Measurements from ENCODE around the gene SEC61B.
"Not testable (repeated sequence)": the region's sequence is repeated elsewhere in the genome, so short reads cannot be mapped to it uniquely, and the experiment has no call there.

SEC61B gene

DNA sequence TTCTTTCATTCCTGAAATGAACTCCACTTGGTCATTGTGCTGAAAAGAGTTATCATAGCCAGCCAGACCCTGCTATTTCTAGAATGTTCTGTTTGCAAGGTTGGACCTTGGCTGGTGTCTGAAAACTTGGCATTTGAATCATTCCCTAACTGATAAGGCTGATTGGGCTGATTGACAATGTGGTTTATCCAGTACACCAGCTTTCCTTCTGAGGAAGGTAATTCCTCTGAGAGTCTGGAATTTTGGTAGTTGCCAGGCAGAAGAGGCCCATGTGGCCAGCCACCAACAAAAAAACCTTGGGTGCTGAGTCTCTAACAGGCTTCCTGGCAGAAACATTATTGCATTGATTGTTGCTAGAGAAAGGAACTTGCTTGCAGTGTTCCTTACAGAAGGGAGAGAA is 15.3 kb downstream of the SEC61B start:
- Histone ChIP-seq H3K9ac (ENCODE audit: low read length) (no peak overlapping the region; the same call in 1 of the 2 replicates), H3F3A (ENCODE audit: insufficient read depth) (peaks cover 60% of the 10 kb centered on the region), H3K4me3 (ENCODE audit: insufficient read depth, low read length, poor library complexity, severe bottlenecking) (no peak overlapping the region), H3K27ac (ENCODE audit: low read depth, low read length) (peak overlapping the region; percentile 99), H3K27me3 (ENCODE audit: low read length) (no peaks in the 10 kb centered on the region), H3K9me2 (replicated peaks; ENCODE audit: insufficient read depth, low read length) (no peaks in the 10 kb centered on the region), H3K9me3 (ENCODE audit: insufficient read depth, low read length) (peaks cover 14% of the 10 kb centered on the region; the same call in 1 of the 2 replicates), H3K4me2 (ENCODE audit: low read depth, low read length, poor library complexity, severe bottlenecking) (peak overlapping the region; percentile 53), H3K79me2 (ENCODE audit: insufficient read depth, low read length) (no peaks in the 10 kb centered on the region), H3K36me3 (ENCODE audit: low read length) (peaks cover 21% of the 10 kb centered on the region; the same call in 1 of the 2 replicates), H2AFZ (ENCODE audit: low read depth, low read length, severe bottlenecking) (no peak overlapping the region), H4K20me1 (ENCODE audit: low read depth, low read length) (no peaks in the 10 kb centered on the region)
- TF ChIP-seq EZH2phosphoT487 (conservative IDR thresholded peaks at IDR 0.05; ENCODE audit: low read length) = no peak
- TF ChIP-seq, protein P1, sequence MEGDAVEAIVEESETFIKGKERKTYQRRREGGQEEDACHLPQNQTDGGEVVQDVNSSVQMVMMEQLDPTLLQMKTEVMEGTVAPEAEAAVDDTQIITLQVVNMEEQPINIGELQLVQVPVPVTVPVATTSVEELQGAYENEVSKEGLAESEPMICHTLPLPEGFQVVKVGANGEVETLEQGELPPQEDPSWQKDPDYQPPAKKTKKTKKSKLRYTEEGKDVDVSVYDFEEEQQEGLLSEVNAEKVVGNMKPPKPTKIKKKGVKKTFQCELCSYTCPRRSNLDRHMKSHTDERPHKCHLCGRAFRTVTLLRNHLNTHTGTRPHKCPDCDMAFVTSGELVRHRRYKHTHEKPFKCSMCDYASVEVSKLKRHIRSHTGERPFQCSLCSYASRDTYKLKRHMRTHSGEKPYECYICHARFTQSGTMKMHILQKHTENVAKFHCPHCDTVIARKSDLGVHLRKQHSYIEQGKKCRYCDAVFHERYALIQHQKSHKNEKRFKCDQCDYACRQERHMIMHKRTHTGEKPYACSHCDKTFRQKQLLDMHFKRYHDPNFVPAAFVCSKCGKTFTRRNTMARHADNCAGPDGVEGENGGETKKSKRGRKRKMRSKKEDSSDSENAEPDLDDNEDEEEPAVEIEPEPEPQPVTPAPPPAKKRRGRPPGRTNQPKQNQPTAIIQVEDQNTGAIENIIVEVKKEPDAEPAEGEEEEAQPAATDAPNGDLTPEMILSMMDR (IDR thresholded peaks at IDR 0.05; ENCODE audit: insufficient read depth, low read length, poor library complexity, severe bottlenecking) = no peak

DNA sequence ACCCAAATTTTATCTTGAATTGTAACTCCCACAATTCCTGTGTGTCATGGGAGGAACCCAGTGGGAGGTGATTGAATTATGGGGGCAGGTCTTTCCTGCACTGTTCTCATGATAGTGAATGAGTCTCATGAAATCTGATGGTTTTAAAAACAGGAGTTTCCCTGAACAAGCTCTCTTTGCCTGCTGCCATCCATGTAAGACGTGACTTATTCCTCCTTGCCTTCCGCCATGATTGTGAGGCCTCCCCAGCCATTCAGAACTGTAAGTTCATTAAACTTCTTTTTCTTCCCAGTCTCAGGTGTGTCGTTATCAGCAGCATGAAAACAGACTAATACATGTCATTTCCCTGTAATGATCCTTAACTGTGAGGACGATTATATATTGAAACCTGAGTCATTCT is 15.8 kb downstream of the SEC61B start:
- not testable (repeated sequence) for H2AFZ ChIP-seq (ENCODE audit: low read depth, low read length, severe bottlenecking); H3K4me2 ChIP-seq (ENCODE audit: low read depth, low read length, poor library complexity, severe bottlenecking); H3K79me2 ChIP-seq (ENCODE audit: insufficient read depth, low read length); H3K4me3 ChIP-seq (ENCODE audit: insufficient read depth, low read length, poor library complexity, severe bottlenecking); H3K27me3 ChIP-seq (ENCODE audit: low read length); H3K9me2 ChIP-seq (replicated peaks; ENCODE audit: insufficient read depth, low read length); H4K20me1 ChIP-seq (ENCODE audit: low read depth, low read length); H3K9ac ChIP-seq (ENCODE audit: low read length)
- Histone ChIP-seq H3F3A (ENCODE audit: insufficient read depth) (peaks cover 59% of the 10 kb centered on the region), H3K9me3 (ENCODE audit: insufficient read depth, low read length) (peaks cover 14% of the 10 kb centered on the region; the same call in 1 of the 2 replicates), H3K36me3 (ENCODE audit: low read length) (peaks cover 21% of the 10 kb centered on the region; the same call in 1 of the 2 replicates), H3K27ac (ENCODE audit: low read depth, low read length) (peak overlapping the region; percentile 99)

DNA sequence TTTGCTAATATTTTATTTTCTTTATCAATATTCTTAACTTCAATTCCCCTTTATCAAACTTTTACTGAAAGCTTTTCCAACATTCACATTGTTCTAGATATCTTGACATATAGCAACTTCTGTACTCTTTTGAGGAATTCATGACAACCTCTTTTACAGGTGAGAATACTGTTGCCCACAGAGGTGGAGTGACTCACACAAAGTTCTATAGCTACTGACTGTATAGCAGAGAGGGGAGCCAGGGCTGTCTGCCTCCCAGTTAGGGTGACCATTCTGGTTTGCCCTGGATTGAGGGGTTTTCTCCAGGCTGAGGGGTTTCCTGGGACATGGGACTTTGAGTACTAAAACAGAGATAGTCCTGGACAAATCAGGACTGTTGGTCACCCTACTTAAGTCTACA is 16.2 kb downstream of the SEC61B start:
- Histone ChIP-seq H3K4me3 (ENCODE audit: insufficient read depth, low read length, poor library complexity, severe bottlenecking) (no peak overlapping the region), H2AFZ (ENCODE audit: low read depth, low read length, severe bottlenecking) (no peak overlapping the region), H3K9ac (ENCODE audit: low read length) (no peak overlapping the region), H3K27me3 (ENCODE audit: low read length) (no peaks in the 10 kb centered on the region), H3K36me3 (ENCODE audit: low read length) (peaks cover 21% of the 10 kb centered on the region; the same call in 1 of the 2 replicates), H4K20me1 (ENCODE audit: low read depth, low read length) (no peaks in the 10 kb centered on the region), H3K79me2 (ENCODE audit: insufficient read depth, low read length) (no peaks in the 10 kb centered on the region), H3F3A (ENCODE audit: insufficient read depth) (peaks cover 57% of the 10 kb centered on the region), H3K9me3 (ENCODE audit: insufficient read depth, low read length) (peaks cover 14% of the 10 kb centered on the region; the same call in 1 of the 2 replicates), H3K4me2 (ENCODE audit: low read depth, low read length, poor library complexity, severe bottlenecking) (no peak overlapping the region), H3K27ac (ENCODE audit: low read depth, low read length) (peak overlapping the region; percentile 99), H3K9me2 (replicated peaks; ENCODE audit: insufficient read depth, low read length) (no peaks in the 10 kb centered on the region)
- TF ChIP-seq EZH2phosphoT487 (conservative IDR thresholded peaks at IDR 0.05; ENCODE audit: low read length) = no peak
- TF ChIP-seq, protein P1 (IDR thresholded peaks at IDR 0.05; ENCODE audit: insufficient read depth, low read length, poor library complexity, severe bottlenecking) = no peak

DNA sequence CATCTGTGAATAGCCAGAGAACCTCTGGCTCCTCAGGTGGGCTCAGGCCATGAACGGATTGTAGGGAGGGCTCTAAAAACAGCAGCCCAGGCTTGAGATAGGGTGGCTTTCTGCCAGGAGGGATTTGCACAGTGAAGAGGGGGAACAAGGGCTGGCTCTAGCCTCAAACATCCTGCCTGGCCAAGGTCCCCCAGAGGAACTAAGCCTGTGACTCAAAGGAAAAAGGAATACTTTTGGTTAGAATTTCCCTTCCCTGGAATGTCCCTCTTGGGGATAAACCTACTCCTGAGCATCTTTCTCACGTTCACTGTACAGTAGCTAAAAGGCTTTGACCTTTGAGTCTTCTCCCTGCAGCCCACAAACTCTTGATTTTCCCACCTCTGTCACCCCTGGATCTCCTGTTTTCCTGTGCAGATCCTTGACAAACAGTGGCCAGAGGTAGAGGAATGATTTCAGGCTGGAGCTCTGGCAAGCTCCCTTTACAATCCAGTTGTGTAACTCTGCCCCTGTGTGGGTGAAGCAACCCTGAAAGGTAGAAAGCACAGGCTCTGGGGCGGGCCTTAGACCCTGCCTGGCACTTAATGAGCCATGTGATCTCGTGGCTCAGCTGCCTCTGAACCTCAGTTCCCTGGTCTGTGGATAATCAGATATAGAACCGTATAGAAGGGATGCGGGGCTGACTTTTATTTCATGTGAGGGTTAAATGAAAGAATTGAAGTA is 17.4 kb downstream of the SEC61B start:
- peak overlapping the region; percentile 40 for H3K9ac ChIP-seq (ENCODE audit: low read length)

More for the DNA sequence above, 17.4 kb downstream of the SEC61B start:
- H3K4me3 ChIP-seq (ENCODE audit: insufficient read depth, low read length, poor library complexity, severe bottlenecking) = no peak overlapping the region
- no peaks in the 10 kb centered on the region for H3K79me2 ChIP-seq (ENCODE audit: insufficient read depth, low read length)
- H3K9me2 ChIP-seq (replicated peaks; ENCODE audit: insufficient read depth, low read length) = no peaks in the 10 kb centered on the region
- H3K36me3 ChIP-seq (ENCODE audit: low read length) = peaks cover 21% of the 10 kb centered on the region; the same call in 1 of the 2 replicates
- no peak overlapping the region for H2AFZ ChIP-seq (ENCODE audit: low read depth, low read length, severe bottlenecking)
- H3K4me2 ChIP-seq (ENCODE audit: low read depth, low read length, poor library complexity, severe bottlenecking) = no peak overlapping the region
- H3K27me3 ChIP-seq (ENCODE audit: low read length) = no peaks in the 10 kb centered on the region
- no peaks in the 10 kb centered on the region for H4K20me1 ChIP-seq (ENCODE audit: low read depth, low read length)
- H3F3A ChIP-seq (ENCODE audit: insufficient read depth) = peaks cover 57% of the 10 kb centered on the region
- TF ChIP-seq, protein P1 (IDR thresholded peaks at IDR 0.05; ENCODE audit: insufficient read depth, low read length, poor library complexity, severe bottlenecking) = no peak
- TF ChIP-seq EZH2phosphoT487 (conservative IDR thresholded peaks at IDR 0.05; ENCODE audit: low read length) = no peak
- peaks cover 14% of the 10 kb centered on the region; the same call in 1 of the 2 replicates for H3K9me3 ChIP-seq (ENCODE audit: insufficient read depth, low read length)
- peak overlapping the region; percentile 99 for H3K27ac ChIP-seq (ENCODE audit: low read depth, low read length)

All from SU-DHL-6 (cell line).